Stomach smooth muscle (tissue), 2 donors: ENCODE results near the gene ATP11A.

Experiments
- H3K27ac ChIP-seq: one replicate; pipeline ENCODE4 v1.7.0; 2013; ENCODE audit warnings: mild to moderate bottlenecking, low read length, inconsistent platforms
- H3K27me3 ChIP-seq, 2 donors: one replicate each; pipeline ENCODE4 v1.7.0; 2013; ENCODE audit warnings: low read length in 2 of 2; ENCODE audit not compliant: insufficient read depth in 2 of 2, control insufficient read depth in 1 of 2
- H3K36me3 ChIP-seq, 2 donors: one replicate each; pipeline ENCODE4 v1.7.0; 2013; ENCODE audit warnings: low read length in 2 of 2; ENCODE audit not compliant: control insufficient read depth in 2 of 2, insufficient read depth in 2 of 2
- H3K4me1 ChIP-seq: one replicate; pipeline ENCODE4 v1.7.0; 2013; ENCODE audit warnings: low read length; ENCODE audit not compliant: control insufficient read depth, insufficient read depth
- H3K4me3 ChIP-seq, 2 donors: one replicate each; pipeline ENCODE4 v1.7.0; 2013; ENCODE audit warnings: low read length in 2 of 2
- H3K9ac ChIP-seq, 2 donors: one replicate each; pipeline ENCODE4 v1.7.0; 2013; ENCODE audit warnings: low read length in 2 of 2, mild to moderate bottlenecking in 1 of 2
- H3K9me3 ChIP-seq, 2 donors: one replicate each; pipeline ENCODE4 v1.7.0; 2013; ENCODE audit warnings: low read length in 2 of 2; ENCODE audit not compliant: control insufficient read depth in 2 of 2
- donor health status: healthy.
- donor health status: Pancreatic carcinoma.

Gene ATP11A

DNA sequence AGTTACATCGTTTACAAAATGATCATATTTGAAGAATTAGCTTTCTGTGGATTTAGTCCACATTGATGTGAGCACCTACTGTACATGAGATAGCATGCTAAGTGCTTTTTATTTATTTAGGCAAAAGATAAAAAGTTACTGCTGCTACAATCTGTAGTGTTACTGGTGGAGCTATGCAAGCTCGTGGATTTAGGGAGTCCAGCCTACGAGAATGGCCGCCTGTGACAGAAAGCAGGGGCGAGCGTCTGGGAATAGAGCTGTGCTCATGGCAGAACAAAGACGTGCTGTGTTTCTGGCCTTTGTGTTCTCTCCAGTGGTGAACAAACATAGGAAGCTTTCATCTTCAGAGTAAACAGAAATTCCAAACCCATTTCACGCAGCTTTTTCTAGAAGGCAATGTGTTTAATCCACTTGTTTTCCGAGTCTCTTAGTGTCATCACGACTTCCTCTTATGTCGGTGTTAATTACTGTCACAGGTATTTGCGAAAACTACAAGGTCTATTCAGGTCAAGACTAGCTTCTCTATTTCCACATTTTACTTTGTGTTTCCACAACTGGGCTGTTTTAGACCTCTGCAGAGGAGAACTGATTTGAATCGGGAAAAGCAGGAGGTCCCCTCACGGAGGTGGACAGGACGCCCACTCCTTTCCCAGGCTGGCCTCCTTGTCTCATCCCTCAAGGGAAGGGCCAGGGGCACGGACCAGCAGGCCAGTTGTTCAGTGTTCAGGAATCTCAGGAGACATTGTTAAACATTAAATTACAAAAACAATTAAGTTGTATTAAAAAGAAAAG is 67.3 kb downstream of the ATP11A start:
- no peak overlapping the region for H3K27ac ChIP-seq
- H3K36me3 ChIP-seq: peaks cover 0 to 2% of the 10 kb centered on the region in 2 donors
- H3K4me3 ChIP-seq: no peak overlapping the region
- H3K9ac ChIP-seq: no peak overlapping the region
- no peaks in the 10 kb centered on the region for H3K27me3 ChIP-seq
- no peaks in the 10 kb centered on the region for H3K9me3 ChIP-seq
- H3K4me1 ChIP-seq: no peaks in the 10 kb centered on the region

DNA sequence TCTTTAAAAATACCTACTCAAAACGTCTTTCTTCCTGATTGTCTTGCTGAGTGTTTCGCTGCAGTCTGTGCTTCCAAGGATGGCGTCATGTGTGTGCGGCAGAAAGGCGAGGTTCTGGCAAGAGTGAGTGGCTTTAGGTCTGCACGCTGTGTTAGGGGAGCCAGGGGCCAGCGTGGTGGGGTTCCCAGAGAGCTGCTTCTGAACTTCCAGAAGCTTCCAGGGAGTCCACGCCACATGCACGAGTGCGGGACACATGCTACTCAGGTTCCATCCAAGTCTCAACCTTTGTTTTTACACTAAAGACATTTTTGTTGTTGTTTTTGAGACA is 67.9 kb downstream of the ATP11A start:
- Histone ChIP-seq H3K27me3 (no peaks in the 10 kb centered on the region), H3K4me3 (no peak overlapping the region), H3K4me1 (no peaks in the 10 kb centered on the region), H3K9ac (no peak overlapping the region), H3K9me3 (no peaks in the 10 kb centered on the region), H3K36me3 (peaks cover 0 to 2% of the 10 kb centered on the region in 2 donors), H3K27ac (no peak overlapping the region)

DNA sequence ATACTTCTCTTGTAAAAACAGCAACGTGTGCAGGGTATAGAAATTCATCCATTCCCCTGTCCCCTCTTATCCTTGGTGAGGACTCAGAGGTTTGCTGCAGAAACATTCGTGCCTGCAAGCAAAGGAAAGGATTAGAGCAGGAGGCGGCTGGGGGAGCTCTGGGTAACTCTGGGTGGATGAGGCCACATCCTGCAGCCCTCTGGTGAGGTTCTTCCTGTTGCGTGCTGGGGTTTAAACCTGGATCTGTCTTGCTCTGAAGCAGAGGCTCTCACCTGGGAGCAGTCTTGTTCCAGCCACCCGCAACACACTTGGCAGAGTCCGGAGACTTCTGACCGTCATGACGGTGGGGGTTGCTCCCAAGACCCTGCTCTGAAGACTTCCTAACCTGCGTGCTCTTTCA is 69.2 kb downstream of the ATP11A start:
- Histone ChIP-seq H3K36me3 (peaks cover 0 to 2% of the 10 kb centered on the region in 2 donors), H3K27me3 (no peaks in the 10 kb centered on the region), H3K4me1 (no peaks in the 10 kb centered on the region), H3K9me3 (no peaks in the 10 kb centered on the region), H3K27ac (no peak overlapping the region), H3K4me3 (no peak overlapping the region), H3K9ac (no peak overlapping the region)

DNA sequence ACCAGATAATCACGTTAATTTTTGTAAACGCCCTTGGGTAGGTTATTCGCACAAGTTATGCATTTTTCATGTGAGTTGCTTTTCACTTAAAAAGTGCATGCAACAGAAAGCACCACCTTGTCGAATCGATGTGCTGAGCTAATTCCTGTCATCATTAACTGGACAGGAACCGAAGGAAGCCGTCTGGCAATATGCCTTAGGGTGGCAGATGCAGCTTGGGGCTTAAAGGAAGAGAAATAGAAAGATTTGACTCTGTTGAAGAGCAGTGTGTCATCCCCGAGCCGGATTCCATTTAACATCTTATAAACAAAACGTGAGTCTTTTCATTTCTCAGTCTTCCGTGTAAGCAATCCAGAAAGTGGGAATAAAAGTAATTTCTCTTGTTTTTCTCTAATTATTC is 70.0 kb downstream of the ATP11A start:
- Histone ChIP-seq H3K27ac (no peak overlapping the region), H3K9ac (no peak overlapping the region), H3K4me1 (no peaks in the 10 kb centered on the region), H3K4me3 (no peak overlapping the region), H3K9me3 (no peaks in the 10 kb centered on the region), H3K27me3 (no peaks in the 10 kb centered on the region), H3K36me3 (peaks cover 0 to 2% of the 10 kb centered on the region in 2 donors)

DNA sequence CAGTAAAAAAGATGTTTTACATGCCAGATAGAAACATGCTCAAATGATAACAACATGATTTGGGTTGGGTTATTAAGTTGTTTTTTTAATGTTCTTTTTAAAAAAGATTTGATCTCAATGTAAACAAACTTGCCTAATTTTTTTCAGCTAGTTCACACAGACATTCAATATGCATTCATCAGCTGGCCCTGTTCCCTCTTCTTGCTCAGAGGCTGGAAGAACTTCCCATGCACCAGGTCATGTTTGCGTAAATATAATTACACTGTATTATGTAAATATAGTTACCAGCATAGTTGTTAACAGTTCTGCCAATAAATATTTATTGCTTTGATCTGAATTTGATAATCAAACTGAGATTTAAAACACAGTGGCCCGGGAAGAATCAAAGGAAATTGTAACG is 70.6 kb downstream of the ATP11A start:
- H3K4me3 ChIP-seq: no peak overlapping the region

DNA sequence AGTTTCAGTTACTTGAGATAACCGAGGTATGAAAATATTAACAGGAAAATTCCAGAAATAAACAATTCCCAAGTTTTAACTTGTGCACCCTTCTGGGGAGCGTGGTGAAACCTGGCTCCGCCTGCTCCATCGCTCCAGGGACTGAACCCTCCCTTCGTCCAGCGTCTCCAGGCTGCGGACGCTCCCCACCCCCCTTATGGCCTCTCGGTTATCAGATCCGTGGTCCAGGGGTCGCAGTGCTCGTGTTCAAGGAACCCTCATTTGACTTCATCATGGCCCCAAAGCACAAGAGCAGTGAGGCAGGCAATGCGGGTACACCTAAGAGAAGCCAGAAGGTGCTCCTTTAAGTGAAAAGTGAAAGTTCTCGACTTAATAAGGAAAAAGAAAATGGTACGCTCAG is 71.1 kb downstream of the ATP11A start:
- Histone ChIP-seq H3K4me3 (peak overlapping the region in 1 of 2 donors; percentile 67), H3K27ac (no peak overlapping the region), H3K27me3 (no peaks in the 10 kb centered on the region), H3K9me3 (no peaks in the 10 kb centered on the region), H3K9ac (no peak overlapping the region), H3K36me3 (peaks cover 0 to 2% of the 10 kb centered on the region in 2 donors), H3K4me1 (no peaks in the 10 kb centered on the region)

More for the DNA sequence above, 70.6 kb downstream of the ATP11A start:
- Histone ChIP-seq H3K9ac (no peak overlapping the region), H3K4me1 (no peaks in the 10 kb centered on the region), H3K27ac (no peak overlapping the region), H3K27me3 (no peaks in the 10 kb centered on the region), H3K9me3 (no peaks in the 10 kb centered on the region), H3K36me3 (peaks cover 0 to 2% of the 10 kb centered on the region in 2 donors)

DNA sequence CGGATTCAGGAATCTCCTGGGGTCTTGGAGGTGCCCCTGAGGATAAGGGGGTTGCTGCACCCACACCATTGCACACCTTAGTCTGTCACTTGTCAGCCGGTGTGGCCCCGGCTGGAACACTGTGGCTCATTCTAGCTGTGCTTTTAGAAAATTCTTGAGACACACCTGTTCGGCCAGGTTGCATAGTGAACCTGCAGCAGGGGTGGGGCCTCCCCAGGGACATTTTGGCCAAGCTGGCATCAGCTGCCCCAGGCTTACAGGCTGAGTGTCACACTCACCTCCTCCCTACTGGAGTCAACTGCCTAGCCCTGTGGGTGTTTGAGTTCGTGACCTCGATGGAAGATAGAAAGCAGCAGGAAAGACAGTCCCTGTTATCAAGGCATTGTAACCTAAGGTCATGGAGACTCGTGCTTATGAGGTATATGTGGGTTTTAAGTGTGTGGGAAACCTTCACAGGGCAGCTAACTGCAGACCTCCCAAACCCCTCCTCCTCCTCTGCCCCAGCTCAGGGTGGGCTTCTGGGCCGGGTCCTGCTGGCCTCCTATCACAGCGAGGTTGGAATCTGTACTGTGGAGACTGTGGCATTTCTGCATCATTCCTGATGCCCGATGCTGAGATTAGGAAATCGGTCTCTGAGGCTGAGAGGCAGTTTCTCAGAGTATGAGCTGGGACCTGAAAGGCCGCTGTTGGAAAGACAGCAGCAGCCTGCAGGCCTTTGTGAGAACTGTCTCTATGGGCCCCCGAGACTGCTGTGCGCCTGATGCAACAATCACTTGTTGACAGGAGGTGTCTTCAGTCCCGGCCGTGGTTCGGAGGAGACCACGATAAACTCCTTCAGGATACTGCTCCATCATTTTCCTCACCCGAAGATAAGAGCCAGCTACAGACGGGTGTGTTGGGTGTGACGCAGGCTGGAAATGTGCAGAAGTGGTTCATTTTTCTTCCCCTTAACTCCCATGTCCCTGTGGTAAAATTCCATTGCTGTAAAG is 72.2 kb downstream of the ATP11A start:
- no peaks in the 10 kb centered on the region for H3K9me3 ChIP-seq
- no peak overlapping the region for H3K27ac ChIP-seq
- H3K4me1 ChIP-seq: no peaks in the 10 kb centered on the region
- no peak overlapping the region for H3K4me3 ChIP-seq
- peaks cover 0 to 2% of the 10 kb centered on the region in 2 donors for H3K36me3 ChIP-seq
- H3K9ac ChIP-seq: no peak overlapping the region
- no peaks in the 10 kb centered on the region for H3K27me3 ChIP-seq

DNA sequence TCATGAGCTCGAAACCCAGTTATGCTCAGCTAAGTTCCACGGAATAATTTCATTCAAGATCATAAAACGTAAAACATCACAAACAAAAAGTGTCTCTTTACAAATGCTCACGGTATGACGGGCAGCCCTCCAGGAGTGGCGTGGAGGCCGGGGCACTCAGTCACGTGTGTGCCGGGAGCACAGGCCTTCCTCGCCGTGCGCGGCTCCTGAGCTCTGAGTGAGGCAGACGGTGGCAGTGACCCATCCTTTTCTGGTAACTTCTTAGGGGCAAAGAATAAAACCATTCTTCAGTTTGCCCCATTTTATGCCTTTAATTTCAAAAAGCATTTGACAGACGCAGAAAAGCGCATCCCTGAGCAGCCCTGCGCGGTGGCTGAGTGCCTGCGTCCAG is 72.8 kb downstream of the ATP11A start:
- no peaks in the 10 kb centered on the region for H3K4me1 ChIP-seq
- H3K9me3 ChIP-seq: no peaks in the 10 kb centered on the region
- no peak overlapping the region for H3K9ac ChIP-seq
- no peak overlapping the region for H3K27ac ChIP-seq
- H3K27me3 ChIP-seq: no peaks in the 10 kb centered on the region
- no peak overlapping the region for H3K4me3 ChIP-seq
- peaks cover 0 to 2% of the 10 kb centered on the region in 2 donors for H3K36me3 ChIP-seq

DNA sequence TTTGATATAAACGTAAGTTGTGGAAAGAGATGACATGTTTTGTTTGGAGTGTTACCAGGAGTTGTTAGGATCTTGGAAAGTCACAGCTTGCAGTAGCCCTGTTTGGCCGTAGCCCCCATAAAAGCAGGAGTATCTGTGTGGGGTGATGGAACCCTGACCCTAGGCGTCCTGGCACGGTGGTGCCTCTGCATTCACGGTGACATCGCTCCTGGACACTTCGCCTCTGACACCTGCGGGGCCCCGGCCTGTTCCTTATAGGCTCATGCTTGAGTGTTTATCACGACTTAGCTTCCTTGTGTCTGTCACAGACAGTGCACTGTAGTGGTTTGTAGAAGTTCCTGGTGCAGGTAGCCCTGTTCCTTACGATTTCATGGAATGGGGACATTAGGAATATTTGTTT is 74.2 kb downstream of the ATP11A start:
- Histone ChIP-seq H3K27me3 (no peaks in the 10 kb centered on the region), H3K9me3 (no peaks in the 10 kb centered on the region), H3K27ac (no peak overlapping the region)

DNA sequence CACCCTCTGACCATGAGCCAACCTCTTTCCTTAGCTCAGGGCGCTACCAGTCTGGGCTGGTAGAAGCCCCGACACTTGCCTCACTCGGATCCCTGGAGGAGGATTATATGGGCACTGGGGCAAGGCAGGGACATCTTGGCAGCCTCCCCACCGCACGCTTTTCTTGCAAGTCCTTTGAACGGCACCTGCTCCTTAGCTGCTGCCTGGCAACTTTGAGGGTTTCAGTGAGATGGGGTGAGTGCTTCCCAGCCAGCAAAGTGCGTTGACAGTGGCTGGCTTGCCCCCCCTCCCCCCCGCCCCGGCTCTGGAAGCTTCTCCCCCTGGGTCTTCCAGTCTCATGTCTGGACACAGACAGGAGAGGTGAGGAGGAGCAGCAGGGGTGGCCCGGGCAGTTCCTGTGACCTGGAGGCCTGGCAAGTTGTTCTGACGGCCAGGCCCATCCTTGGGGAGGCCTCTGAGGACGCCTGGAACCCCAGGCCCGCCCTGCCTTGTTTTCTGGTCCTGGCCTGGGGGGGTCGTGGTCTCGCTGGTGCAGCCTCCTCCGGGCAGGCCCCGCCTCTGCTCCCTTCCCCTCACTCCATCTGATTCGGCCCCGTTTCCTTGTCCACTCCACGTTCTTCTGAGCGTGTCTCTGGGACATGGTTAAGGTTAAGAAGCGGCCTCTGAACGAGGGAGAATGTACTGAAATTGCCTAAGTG is 75.2 kb downstream of the ATP11A start:
- Histone ChIP-seq H3K9me3 (no peaks in the 10 kb centered on the region), H3K27me3 (no peaks in the 10 kb centered on the region), H3K27ac (no peak overlapping the region), H3K9ac (no peak overlapping the region), H3K4me1 (no peaks in the 10 kb centered on the region), H3K4me3 (no peak overlapping the region), H3K36me3 (no peaks in the 10 kb centered on the region)

More for the DNA sequence above, 74.2 kb downstream of the ATP11A start:
- Histone ChIP-seq H3K9ac (no peak overlapping the region), H3K4me1 (no peaks in the 10 kb centered on the region), H3K36me3 (peaks cover 0 to 1% of the 10 kb centered on the region in 2 donors), H3K4me3 (no peak overlapping the region)
